Activated CD4-positive, alpha-beta T cell treated with anti-CD3 and anti-CD28 coated beads for 4 hours (primary cell): ENCODE results near the gene ITM2B.
"Not testable (repeated sequence)": the region's sequence is repeated elsewhere in the genome, so short reads cannot be mapped to it uniquely, and the experiment has no call there.

ENCODE experiments used
- DNase-seq, 2 donors: peaks; one replicate each; pipeline ENCODE4 v3.0.0-alpha.2; 2020

Gene ITM2B

GRCh38 chr13:48233046-48233888, at the start of gene ITM2B:
ITM2B (plus strand) TSS chr13:48233206; CDS start chr13:48233361, 155 bp downstream.
- DNase-seq = peak; percentile 52 to 65

DNA sequence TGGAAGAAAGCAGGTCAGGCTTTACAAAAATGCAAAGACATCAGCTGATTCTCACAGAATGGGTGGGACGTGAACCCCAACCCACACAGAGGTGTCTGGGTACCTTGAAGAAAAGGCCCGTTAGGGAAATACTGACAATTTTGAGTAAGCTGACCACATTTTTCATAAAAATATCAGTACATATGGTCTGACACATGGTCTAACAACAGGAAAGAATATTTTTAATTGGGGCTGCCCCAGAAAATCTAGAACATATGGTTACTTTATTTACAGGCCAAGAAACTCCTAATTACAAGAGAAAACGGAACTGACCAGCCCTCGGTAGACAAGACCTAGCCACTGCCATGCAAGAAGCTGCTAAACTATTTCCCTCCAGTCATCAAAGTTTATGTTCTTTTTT, 48.7 kb upstream of the ITM2B start:
- no peak for DNase-seq

- no peak for DNase-seq
Observed at GRCh38 chr13:48185018-48185417, 48.0 kb upstream of the ITM2B start.

DNA sequence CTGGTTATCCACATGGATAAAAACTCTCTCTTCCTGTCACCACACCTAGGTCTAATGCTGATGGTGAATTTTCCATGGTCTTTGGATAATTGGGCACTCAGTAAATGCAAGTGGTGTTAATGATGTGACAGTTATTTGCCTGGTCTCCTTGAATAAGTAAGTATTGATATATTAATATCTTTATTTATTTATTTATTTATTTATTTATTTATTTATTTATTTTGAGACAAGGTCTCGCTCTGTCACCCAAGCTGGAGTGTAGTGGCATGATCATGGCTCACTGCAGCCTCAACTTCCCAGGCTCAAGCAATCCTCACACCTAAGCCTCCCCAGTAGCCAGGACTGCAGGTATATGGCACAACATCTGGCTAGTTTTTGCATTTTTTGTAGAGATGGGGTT, 46.3 kb upstream of the ITM2B start:
- DNase-seq = no peak

GRCh38 chr13:48188131-48188530, 44.9 kb upstream of the ITM2B start:
- no peak for DNase-seq

DNA sequence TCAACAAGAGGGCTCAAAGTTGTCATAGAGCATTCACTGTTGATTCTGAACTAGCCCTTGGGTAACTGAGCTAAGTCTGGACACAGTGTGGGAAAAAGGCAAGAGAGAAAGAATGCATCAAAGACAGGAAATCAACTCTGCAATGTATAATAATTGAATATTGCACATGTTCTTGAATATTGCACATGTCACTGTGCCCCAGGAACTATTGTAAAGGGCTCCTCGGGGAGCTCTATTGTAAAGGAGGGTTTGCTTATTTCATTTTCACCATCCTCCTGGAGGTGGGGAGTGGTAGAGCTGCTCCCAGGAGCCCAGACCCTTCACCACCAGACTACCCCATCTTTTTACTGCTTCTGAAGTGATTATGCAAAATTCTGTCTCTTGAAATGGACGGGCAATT, 44.4 kb upstream of the ITM2B start:
- no peak for DNase-seq

- no peak for DNase-seq
Observed at GRCh38 chr13:48189171-48189570, 43.8 kb upstream of the ITM2B start.

DNA sequence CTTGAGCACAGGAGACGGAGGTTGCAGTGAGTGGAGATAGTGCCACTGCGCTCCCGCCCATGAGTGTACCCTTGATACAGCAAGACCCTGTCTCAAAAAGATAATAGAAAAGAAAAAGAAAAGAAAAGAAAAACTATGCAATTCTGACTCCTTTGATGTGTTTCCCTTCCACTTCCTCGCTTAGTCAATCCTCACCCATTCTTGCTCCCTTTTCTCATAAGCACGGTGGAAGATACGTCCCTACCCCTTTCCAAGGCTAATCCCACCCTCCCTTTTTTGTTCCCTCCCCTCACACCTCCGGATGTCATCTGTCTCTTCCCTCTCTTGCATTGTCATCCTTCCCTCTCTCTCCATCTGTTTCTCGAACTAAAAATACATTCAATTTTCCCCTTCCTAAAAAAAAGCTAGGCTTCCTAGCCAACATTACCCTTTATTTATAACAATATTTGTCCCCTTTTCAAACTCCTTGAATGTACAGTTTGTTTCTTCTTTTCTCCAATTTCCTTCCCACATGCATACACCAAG, 40.5 kb upstream of the ITM2B start:
- DNase-seq = no peak

DNA sequence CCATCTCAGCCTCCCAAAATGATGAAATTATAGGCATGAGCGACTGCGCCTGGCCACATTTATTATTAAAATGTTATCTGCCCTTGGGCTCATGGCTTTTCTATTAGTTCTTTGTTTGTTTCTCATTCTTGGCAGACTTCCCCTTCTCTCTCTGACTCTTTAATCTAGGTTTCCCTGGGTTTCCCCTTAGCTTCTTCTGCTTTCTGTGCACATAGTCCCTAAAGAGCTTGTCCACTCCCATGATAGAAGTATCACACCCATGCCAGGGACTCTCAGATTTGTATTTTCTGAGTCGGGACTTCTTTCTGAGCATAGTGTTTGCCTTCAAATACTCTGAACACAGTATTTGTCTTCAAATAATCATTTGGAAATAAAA, 38.6 kb upstream of the ITM2B start:
- no peak for DNase-seq

DNA sequence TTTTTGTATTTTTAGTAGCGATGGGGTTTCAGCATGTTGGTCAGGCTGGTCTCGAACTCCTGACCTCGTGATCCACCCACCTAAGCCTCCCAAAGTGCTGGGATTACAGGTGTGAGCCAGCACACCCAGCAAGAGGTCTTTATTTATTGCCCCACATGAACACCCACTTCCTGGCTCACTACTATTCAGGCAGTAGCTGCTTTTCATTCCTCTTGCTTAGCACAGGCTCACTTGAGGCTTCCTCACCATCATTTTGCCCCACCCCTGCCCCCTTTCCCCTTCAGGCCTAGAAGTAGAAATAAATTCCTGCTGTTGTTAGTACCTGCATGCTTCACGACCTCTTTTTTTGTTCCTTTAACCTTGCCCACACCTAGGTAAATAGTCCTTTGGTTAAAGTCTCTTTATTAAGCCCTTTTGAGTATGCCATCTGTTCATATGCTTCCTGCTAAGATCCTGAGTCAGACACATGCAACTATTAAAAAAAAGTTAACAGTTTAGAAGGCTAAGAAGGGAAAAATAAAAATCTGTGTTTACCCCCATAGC, 33.5 kb upstream of the ITM2B start:
- DNase-seq = no peak

DNA sequence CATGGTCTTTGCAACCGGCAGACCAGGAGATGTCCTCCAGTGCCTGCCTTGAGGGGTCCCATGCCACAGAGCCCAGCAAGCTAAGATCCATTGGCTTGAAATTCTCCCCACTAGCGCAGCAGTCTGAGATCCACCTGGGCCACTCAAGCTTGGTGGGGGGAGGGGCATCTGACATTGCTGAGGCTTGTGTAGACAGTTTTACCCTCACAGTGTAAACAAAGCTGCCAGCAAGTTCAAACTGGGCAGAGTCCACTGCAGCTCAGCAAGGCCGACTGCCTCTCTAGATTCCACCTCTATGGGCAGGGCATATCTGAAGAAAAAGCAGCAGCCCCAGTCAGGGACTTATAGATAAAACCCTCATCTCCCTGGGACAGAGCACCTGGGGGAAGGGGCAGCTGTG, 32.0 kb upstream of the ITM2B start:
- no peak for DNase-seq

GRCh38 chr13:48207207-48207606, 25.8 kb upstream of the ITM2B start:
- not testable (repeated sequence) for DNase-seq

DNA sequence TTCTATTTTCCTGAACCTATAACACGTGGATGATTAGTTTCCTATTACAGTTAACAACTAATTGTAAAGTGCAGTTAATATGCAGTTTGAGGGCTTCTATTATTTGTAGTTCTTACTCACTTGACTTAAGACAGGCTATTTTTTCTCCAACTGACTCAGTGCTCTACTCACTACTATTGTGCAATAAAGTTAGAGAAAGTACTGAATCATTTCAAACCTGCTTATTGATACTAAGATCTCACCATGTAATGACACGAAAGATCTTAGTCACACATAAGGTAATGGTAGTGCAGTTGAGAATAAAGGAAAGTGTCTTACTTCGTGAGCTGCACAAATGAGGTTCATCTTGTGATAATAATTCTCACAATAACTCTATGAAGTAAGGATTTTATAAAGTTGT, 22.8 kb upstream of the ITM2B start:
- no peak for DNase-seq

GRCh38 chr13:48214519-48215121, 18.4 kb upstream of the ITM2B start:
- DNase-seq = peak in 1 of 2 donors; percentile 14

DNA sequence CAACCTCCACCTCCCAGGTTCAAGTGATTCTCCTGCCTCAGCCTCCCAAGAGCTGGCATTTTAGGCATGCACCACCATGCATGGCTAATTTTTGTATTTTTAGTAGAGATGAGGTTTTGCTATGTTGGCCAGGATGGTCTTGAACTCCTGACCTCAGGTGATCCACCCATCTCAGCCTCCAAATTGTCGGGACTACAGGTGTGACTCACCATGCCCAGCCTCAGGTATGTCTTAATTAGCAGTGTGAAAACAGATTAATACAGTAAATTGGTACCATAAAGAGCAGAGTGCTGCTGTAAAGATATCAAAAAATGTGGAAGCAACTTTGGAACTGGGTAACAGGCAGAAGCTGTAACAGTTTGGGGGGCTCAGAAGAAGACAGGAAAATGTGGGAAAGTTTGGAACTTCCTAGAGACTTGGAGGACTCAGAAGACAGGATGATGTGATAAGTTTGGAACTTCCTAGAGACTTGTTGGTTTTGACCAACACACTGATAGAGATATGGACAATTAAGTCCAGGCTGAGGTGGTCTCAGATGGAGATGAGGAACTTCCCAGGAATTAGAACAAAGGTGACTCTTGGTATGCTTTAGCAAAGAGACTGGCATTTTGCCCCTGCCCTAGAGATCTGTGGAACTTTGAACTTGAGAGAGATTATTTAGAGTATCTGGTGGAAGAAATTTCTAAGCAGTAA, 17.3 kb upstream of the ITM2B start:
- DNase-seq = not testable (repeated sequence)

- DNase-seq = no peak
Observed at GRCh38 chr13:48216204-48216711, 16.7 kb upstream of the ITM2B start.

GRCh38 chr13:48220592-48220980, 12.4 kb upstream of the ITM2B start:
- no peak for DNase-seq

DNA sequence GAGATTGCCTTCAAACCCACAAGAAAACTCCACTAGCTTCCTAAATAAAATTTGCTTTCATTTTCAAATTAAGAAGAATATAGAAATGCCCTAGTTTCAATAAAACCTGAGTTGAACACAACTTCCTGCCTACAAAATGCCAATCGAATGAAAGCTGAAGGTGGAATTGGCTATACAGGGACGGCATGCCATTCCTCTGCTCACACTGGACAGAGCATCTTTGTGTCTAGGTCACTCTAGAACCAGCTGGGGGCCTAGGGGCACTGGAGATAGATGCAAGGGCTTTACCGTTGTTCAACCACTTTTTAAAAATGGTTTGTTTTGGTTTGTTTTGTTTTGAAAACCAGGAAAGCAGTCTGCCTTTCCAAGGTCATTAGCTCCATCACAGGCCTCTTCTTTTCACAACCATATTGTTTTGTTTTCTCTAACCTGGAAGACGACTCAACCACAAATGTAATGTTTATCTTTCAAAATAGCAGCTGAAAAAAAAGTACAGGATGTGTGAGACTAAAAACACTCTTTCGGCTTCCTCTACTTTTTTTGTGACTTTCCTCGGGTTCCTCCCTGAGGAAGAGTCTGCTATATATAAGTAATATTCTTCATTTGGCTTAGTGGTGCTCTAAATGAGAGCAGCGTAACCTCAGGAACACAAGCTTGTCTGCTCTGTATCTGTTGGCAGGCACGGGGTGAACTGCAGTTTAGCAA, 11.9 kb upstream of the ITM2B start:
- DNase-seq = no peak

DNA sequence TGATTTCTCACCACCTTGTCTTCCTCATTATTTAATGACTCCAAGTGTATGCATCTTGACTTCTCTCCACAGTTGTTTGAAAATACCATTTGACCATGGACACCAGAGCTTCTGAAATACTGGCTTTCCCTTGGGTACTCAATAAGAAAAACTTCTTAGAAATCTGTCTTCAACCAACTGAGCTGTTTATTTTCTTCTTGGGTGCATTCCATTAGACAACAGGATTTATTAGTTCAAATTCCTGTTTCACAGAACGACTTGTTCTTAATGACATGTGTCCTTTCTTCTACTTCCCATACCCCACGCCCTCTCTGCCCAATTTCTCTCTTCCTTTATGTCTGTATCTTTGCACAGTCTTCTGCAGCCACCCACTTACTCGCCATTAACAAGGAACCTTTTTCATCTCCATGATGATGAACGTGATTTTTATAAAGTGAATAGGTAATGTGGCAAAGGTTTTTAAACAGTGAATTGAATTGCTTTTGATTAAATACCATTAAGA, 11.3 kb upstream of the ITM2B start:
- no peak for DNase-seq

- no peak for DNase-seq
Observed at GRCh38 chr13:48222358-48223301, 10.4 kb upstream of the ITM2B start.

DNA sequence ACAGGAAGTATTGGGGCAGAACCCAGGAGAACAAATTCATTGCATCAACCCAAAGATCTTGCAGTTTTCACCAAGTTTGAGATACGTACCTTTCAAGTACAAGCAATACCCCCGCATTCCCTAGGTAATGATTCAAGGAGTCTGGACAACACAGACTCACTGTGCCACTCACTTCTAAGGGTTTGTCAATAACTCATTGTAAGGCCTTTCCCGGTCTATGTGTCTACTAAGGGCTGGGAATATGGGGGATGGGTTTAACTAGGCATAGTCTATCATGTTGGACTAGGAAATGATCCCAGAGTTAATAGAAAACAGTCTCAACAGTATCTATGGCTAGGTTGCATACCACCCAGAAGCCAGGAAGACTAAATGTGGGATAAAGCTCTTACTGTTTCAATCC, 8.3 kb upstream of the ITM2B start:
- DNase-seq = no peak
